CD4-positive, alpha-beta T cell treated with Interleukin-6 at 100 ng/mL for 8 hours (primary cell): ENCODE data around the gene ROR2.

Experiments used
- DNase-seq: peaks from one replicate; pipeline ENCODE4 v3.0.0-alpha.2; 2020; ENCODE audit warnings: mixed read lengths, low spot score

Gene ROR2

DNA sequence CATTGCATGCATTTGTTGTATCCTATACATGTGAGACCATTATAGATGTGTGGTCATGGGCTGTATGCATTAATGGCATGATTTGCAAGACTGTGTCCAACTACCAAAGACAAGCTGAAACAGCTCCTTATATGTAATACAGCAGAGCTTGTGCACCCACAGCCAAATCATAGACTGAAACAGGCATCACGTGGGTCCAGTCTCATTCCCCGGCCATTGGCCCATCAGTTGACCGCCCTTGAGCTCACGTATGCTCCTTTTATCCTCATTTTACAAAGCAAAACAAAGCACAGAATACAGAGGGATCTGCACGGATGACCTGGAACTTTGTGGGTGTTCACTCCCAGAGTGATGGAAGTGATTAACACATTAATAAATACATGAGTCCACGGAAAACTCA, 109.1 kb downstream of the ROR2 start:
- no peak for DNase-seq

DNA sequence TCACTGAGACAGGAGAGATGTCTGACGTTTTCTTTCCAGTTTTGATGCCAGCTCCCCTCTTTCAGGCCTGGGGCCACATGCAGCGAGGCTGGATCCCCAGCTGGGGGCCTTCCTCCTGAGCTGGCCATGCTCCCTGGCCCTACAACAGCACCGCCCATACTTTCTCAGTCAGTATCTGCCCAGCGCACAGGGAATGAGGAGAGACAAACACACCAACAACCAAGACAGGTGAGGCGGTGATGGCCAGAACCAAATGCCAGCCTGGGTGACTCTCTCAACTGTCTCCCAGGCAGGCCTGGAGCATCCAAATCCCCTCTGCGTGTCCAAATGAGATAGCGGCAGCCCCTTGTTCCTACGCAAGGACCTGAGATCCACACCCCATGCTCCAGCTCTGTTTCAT, 109.6 kb downstream of the ROR2 start:
- DNase-seq = no peak

DNA sequence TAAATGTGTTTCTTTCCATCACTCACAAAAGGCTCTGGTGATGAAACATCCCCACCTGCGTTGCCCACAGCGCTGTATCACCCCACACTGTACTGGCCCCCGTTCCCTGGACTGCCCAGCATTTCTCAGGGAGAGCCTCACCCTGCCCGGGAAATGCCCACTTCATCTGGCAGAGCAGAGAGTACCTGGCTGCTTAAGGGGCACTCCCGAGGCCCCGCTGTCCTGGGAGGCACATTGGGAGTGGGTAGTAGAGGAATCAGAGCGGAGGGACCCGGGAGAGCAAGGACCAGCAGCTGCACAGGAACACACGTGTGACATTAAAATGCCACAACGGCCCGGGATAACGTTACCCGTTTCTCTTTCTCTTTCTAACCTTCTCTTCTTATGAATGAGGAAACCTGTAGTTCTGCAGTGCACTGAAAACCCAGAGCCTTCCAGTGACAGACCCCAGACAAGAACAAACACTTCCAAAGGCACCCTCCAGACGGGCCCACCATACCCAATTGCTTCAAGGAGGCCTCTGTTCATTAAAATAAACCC, 110.0 kb downstream of the ROR2 start:
- DNase-seq = no peak

DNA sequence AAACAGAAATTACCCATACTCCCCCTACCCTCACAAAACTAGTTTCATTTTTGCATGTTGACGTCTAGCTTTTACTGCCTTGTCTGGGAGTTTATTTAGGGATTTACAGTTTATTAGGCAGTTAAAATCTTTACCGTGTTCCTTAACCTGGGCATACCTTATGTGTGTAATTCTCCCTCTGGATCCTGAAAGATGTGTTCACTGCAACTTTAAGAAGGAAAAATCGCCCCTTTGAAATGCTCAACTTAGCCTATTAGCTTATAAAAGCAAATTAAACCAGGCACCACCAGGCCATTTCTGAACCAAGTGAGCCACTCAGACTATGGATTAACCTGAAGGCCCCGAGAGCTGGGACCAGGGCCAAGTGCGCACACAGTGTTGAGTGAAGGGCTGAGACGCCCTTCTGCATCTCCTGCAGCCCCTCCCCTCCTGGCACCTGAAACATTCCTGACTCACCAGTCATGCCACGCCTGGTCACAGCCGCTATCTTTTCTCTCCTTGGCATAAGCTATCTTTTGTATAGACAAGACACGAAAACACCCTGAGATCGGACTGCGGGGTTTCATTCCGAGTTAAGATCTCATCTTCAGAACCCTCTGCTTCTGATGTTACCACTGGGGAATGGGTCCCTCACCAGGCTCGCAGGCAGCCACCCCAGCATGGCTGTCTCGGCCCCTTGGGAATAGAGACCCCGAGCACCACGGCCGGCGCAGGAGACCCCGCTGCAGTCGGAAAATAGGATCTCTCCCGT, 111.9 kb downstream of the ROR2 start:
- DNase-seq = no peak

DNA sequence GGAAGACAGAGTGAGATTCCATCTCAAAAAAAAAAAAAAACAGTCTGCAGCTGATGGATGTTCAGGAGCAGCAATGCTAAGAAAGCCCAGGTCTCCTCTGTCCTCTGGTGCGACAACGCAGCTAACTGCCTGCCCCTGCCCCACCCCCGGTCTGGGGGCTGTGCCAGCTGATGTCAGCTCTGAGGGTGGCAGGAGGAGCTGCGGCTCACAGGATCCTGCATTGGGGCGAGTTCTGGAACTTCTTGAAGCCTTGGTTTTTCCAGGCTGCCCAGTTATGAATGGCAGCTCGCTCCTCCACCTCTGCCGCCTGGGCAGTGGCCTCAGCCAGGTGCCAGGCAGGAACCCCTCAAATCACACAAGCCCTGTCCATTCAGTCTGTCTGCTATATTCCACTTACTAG, 113.5 kb downstream of the ROR2 start:
- DNase-seq = no peak

DNA sequence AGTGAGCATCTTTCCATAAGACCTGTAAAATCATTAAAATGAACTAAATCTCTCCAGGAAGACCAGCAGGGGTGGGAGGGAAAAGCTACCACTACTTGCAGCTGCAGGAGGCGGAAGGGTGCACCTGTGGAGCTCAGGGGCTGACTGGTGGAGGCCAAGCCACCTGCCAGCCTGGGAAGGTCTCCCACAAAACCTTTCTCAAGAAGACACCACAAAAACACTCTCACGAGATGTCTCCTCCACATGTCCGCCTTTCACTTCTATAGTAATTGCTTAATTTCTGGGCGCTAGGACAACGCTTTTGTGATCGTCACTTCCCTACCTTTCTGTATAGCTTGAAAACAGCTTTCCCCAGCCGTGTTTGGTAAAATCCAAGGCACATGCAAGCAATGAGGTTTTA, 114.4 kb downstream of the ROR2 start:
- DNase-seq = no peak

DNA sequence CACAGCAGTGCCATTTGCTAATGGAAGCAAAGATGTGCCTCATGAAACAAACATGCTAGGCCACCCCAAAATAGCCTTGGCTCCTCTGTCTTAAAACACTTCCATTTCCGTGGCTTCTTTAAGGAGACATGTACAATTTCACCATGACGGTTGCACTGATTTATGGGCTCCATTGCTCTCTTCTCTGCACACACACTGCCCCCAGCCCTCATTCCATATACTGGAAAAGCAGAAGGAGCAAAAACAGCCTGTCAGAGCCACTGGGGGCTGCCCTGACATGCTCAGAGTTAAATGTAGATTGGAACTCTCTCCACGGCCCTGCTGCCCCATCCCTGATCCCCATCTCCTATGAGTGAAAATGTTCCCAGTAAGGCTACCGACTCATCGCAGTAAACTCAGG, 114.8 kb downstream of the ROR2 start:
- no peak for DNase-seq

DNA sequence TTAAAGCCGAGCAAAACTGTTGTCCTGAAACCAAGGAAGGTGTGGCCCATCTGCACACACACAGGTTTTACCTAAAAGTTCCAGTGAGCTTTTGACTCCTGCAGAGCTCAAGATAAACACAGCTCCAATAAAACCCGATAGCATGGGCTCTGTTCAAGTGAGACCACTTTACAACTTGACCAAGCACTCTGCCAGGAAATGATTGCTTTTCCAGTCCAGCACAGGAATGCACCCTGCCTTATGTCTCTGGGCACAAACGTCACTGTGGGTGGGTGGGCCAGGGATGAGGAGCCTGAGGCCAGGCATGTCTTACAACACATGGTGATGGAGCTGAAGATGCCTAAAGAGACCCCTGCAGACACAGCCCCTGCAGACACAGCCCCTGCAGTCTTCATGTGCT, 115.3 kb downstream of the ROR2 start:
- no peak for DNase-seq

DNA sequence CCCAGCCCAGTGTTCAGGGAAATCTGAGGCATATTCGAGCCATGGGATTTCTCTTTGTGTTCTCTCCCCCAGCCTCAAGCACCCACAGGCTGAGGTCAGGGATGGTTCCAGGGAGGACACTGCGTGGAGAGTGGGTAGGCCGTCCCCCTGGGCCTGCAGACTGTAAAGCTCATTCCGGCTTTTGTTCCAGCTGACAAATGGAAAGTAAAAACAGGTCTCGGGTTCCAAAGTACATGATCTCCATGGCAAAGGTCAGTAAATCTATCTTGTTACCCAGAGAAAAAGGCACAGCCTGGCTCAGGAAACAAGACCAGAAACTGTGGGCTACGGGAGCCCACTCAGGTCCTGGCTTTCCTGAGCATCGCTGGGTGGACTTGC, 116.2 kb downstream of the ROR2 start:
- no peak for DNase-seq

DNA sequence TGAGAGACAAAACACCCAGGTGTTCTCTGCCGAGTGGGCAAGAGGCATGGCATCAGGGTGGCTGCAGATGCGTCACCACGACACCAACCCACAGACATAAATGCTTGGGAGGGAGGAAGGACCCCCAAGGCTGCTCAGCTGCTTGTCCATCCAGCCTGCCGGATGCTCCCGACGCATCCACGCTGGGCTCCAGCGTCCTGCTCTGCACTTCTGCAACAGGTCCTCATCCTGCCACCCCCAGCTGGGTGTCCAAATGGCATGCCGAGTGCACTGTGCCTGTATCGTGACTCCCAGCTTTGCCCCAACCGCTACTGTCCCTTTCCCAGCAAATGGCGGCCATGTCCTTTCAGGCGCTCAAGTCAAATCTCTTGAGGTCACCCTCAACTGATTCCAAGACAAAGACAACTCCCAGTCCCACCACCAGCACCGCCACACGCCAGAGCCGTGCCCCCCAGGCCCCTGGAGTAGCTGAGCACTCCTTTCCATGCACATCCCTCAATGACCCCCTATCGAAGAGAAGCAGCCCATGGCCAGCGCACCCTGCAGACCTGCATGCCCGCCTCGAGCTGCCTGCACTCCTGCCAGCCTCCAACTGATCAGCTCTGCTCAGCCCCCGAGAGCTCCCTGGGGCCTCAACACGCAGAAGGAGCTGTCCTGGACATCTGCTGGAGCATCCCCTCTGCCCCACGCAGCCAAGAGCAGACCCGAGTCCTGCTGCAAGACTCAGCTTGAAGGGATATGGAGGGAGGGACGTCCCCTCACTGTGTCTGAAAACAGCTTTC, 116.7 kb downstream of the ROR2 start:
- DNase-seq = no peak

DNA sequence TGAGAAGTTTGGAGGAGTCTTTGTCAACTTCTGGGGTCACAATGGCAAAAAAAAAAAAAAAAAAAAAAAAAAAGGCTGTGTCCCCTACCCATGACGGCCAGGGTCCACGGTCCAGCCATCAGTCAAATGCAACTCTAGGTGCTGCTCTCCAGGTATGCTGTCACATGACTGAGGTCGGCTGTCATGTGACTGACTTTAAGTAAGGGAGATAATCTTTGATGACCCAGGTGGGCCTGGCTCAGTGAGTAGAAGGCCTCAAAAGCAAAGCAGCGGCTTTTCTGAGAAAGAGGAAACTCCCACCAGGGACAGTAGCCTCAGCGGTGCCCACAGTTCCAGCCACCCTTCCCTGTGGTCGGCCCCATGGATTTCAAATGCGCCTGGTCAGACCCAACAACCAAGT, 117.7 kb downstream of the ROR2 start:
- no peak for DNase-seq

DNA sequence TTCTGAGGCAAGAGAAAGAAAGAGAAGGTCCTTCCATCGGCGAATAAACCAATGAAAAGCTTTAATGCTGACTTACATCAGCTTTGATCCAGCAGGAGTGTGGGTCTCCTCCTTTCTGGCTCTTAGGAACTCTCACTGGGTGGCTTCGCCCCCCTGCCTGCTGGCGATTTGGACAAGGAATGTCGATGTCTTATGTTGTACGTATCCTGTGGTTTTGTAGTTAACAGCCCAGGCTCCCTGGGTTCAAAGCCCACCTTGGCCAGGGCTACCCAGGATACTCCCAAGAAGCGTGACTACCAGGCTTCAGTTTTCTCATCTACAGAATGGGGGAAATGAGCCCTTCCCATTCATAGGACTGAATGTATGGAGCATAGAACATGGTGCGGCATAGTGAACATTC, 124.2 kb downstream of the ROR2 start:
- DNase-seq = no peak

DNA sequence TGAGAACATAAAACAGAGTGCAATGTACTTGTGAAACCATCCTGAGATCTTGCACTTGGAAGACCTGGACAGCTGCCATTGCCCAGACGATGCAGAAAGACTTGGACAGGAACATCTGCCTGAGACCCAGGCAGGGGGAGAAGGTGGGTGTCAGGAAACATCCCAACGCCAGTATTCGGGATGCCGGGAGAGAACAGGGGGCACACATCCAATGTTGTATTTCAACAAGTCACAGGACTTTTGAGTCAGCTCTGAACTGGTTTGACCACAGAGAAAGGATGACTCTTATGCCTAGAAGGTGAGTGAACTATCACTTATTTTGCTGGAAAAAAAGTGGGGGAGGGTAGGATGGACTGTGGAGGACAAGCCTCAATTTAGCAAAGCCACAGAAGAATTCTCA, 124.6 kb downstream of the ROR2 start:
- DNase-seq = no peak

DNA sequence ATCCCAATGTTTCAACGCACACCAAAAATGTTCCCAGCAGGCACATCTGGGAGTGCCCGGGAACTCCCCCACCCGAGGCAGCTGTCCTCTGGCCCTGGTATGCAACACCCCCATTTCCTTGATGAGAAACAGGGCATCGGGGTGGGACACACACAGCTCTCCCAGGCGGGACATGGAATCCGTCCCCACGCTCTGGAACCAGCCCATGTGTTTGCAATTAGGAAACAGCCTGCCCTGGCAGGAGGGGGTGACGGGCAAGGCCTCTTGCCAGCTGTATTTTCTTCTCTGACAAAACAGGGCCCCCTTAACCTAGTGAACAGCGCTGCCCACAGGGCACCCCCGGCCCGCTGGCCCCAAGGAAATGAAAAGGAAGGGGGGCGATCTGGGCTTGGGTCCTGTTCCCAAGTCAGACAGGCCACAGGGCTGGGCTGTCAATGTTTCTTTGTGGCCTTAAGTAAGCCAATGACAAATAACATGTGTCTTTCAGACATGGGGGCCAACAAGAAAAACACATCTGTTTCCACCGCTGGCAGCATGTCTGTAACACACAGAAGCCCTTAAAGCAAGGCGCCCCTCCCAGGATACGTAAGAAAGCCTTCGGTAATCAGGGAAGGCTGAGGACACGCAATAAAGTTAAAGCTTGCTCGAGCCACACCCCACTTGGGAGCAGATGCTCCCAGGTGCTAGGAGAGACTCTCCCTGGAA, 125.3 kb downstream of the ROR2 start:
- no peak for DNase-seq

DNA sequence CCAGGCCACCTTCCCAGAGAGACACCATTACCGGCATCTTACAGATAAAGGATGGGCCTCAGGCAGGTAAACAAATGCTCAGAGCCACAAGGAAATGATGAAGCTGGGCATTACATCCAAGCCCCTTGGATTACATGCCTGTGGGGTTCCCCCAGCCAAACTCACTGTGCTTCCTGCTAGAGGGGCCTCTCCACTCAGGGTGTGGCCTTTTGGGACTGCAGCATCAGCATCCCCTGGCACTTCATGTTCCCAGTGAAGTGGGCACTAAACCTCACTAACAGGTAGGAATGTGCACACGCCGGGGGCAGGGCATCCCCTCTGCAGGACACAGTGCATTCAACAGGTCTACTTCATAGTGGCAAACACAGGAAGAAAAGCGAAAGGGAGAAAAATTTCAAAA, 125.9 kb downstream of the ROR2 start:
- DNase-seq = no peak

DNA sequence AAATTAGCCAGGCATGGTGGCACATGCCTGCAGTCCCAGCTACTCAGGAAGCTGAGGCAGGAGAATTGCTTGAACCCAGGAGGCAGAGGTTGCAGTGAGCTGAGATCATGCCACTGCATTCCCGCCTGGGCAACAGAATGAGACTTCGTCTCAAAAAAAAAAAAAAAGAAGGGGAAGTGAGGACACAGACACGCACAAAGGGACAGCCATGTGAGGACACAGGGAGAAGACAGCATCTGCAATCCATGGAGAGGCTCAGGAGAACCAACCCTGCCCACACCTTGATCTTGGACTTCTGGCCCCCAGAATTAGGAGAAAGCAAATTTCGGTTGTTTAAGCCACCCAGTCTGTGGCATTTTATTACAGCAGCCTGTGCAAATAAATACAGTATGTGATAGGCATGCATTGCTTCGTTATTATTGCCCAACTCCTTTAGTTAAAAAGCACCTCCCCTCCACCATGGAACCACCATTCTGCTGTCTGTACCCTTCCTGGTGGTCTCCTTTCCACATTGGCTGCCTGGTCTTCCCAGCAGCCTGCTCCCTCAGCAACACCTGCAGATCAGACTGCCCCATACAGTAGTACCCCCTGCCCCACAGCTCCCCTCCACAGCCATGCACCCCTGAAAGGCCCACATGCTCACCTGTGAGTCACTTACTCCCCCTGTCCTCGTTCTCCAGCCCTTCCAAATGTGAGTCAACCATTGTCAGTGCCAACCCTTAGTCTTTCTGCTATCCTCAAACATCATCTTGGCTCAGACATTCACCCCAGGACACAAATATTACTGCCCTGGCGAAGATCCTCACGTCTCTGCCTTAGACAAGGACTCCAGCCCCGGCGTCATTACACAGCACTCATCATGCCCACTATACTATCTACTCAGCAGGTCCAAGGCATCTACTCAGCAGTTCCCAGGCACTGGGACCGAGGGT, 128.8 kb downstream of the ROR2 start:
- no peak for DNase-seq

DNA sequence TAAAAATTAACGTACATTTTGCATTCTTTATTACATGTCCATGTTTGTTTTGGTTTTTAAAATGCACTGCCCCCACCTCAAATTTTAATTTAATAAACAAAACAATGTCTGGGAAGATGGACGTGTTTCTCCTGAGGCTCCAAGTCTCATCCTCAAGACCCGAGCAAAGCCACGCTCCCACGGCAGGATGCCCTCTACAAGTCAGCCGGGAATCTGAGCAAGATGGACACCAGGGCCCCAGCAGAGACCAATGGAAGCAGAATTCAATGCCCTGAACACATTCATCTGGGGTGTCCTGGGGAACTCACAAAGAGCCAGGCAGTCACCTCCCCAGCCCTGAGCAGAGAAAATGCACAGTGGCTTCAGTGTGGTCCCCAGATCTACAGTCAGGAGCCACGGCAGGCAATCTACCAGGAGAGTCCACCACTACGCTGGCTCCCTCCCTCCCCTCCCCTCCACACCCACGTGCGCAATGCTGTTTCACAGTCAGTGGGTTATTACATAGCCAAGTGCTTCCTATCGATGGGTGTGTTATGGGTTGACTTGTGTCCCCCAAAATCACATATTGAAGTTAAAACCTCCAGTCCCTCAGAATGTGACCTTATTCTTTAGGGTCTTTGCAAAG, 129.8 kb downstream of the ROR2 start:
- no peak for DNase-seq

DNA sequence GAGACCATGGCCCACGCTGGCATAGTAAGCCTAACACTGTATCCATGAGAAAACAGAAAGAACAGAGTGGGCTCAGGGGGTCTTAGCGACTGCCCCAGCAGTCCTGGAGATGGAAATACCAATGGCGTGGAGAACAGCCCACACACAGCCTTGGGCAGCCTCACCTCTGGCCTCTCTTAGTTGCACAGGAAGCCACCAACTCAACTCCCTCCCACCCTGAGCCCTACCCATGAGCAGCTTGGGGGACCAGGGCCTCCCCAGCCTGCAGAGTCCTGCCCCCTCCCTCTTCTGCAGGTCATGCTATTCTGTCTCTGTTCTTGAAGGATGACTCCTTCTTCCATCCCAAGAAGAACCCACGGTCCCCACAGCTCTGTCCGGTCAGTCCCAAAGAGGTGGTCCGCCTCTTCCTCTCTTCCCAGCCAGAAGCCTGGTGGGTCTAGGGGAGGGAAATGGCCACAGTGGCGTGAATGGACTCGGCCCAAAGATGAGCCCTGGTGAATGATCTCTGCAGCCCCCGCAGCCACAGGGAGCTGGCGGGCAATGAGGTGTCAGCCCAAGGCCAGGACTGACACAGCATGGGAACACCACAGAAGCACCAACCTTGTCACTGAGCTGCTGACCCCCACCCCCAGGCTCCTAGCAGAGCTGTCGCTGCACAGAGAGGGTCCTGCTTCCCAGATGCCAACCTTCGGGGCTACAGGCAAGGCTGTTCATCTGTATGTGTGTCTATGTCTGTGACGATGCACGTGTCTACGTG, 131.2 kb downstream of the ROR2 start:
- no peak for DNase-seq

DNA sequence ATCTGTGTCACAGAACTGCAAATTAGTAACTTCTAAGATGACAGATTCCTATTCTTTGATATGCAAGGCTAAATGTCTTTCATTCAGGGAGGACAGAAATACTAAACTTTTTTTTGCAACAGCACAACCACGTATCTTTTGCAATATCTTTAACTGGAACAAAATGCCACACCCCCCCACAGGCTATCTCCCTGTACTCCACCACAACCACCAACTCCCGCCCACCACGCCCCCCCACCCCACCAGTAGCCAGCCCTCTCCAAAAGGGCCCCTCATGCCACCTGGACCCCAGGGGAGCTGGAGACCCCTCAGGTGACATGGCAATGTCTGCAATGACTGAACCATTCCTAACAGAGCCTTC, 131.8 kb downstream of the ROR2 start:
- DNase-seq = no peak

DNA sequence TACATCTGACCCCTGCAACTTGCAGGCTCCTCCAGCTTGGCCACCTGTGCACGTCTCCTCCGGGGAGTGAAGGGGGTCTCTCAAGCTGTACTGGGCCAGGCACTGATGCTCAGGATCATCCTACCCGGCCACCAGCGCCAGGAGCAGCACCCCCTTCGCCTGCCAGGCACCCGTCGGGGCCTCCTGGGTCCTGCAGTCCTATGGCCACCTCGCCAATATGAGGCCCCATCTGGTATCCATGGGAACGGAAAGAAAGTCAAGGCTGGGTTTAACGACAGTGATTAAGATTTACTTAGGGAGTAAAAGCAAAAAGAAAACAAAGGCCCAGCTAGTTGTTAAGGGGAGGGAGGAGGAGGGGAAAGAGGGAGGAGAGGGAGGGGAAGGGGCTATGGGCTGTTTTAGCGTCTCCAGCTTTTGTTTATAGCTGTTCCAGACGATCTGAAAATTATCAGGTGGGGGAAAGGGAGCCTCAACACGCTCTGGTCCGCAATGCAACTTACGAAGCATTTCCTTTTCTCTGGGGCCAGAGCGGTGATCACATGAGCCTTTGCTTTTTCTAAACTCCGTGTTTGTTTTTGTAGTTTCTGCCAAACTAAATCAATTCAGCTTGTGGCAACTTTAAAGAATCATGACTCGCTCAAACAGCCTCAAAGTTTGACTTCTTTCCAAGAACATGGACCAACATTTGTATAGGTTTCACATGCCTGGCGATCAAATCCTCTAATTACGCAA, 132.4 kb downstream of the ROR2 start:
- DNase-seq = no peak
